ENCODE measurements around the gene PWWP2B. TPM values are rescaled to one million over a fixed set of nuclear protein-coding genes. Genes with fewer than 3 reads are reported as not detected.

Gene PWWP2B
- total and polyA plus RNA-seq, 2 of the 13 experiments (the other 11 are each of a cell fraction or from before 2014, with no cell fraction given): 2.3 to 4.7 TPM

DNA sequence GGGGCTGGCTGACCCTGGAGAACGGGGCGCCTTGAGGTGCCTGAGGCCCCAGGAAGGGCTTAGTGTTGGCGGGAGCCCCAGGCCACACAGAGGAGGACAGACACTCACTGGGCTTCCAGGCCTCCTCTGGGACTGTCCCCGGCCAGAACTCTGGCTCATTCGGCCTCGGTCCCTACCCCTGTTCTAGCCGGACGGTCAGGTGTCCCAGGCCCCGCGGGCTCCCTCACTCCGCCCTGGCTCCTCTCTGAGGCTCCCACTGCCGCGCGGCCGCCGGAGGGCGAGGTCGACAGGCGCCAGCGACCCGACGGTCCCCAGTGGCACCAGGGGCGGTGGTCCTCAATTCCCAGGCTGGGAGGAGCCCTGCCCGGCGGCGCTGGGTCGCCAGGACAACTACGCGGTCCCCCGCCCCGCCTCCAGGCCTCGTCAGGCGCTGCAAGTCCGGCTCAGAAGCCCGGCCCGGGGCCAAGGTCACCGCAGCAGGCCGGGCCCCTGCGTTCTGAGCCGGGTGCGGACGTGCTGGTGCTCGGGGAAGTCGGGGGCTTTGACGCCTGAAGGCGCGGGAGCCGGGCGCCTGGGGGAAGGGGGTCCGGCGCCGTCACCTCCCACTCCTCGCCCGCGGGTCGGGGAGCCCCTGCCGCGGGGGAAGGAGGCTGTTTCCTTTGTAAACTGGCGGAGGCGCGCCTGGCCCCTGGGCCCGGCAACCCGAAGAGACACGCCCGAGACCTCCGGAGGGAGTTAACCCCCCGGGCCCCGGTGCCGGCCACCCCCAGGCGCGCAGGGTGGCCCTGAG, 1.1 kb upstream of the PWWP2B start (continued):
- TF ChIP-seq NR2F1 (CRISPR knock-in tag; IDR thresholded peaks at IDR 0.05) (peak in 1 of 2 experiments; percentile 75; a peak in 2 of 4 replicates), ZNF7 (CRISPR knock-in tag; IDR thresholded peaks at IDR 0.05) (no peak), ZNF670 (CRISPR knock-in tag; IDR thresholded peaks at IDR 0.05; ENCODE audit: borderline replicate concordance) (no peak), POLR2AphosphoS2 (IDR thresholded peaks at IDR 0.05; ENCODE audit: low read depth, low read length) (no peak), RXRA (CRISPR knock-in tag; IDR thresholded peaks at IDR 0.05) (peak; percentile 51; the same call in 1 of the 2 replicates), POGZ (CRISPR knock-in tag; IDR thresholded peaks at IDR 0.05) (no peak), ZNF546 (CRISPR knock-in tag; conservative IDR thresholded peaks at IDR 0.05) (no peak), NCOA2 (CRISPR knock-in tag; IDR thresholded peaks at IDR 0.05) (no peak), MAFG (CRISPR knock-in tag; IDR thresholded peaks at IDR 0.05) (no peak), CCAR2 (optimal IDR thresholded peaks at IDR 0.05; ENCODE audit: low read depth, low read length) (no peak), CREM (IDR thresholded peaks at IDR 0.05) (no peak), CREM (CRISPR knock-in tag; IDR thresholded peaks at IDR 0.05) (no peak), HMG20A (CRISPR knock-in tag; IDR thresholded peaks at IDR 0.05; ENCODE audit: borderline replicate concordance) (no peak), ZSCAN12 (CRISPR knock-in tag; IDR thresholded peaks at IDR 0.05) (no peak), CBX5 (CRISPR knock-in tag; IDR thresholded peaks at IDR 0.05; ENCODE audit: borderline replicate concordance) (no peak), ZNF563 (CRISPR knock-in tag; IDR thresholded peaks at IDR 0.05) (peak; percentile 70; the same call in 1 of the 2 replicates), ZBTB8A (CRISPR knock-in tag; IDR thresholded peaks at IDR 0.05; ENCODE audit: borderline replicate concordance, low read depth) (no peak), ZSCAN9 (CRISPR knock-in tag; IDR thresholded peaks at IDR 0.05; ENCODE audit: borderline replicate concordance) (no peak), TGIF2 (CRISPR knock-in tag; IDR thresholded peaks at IDR 0.05) (no peak), ZKSCAN8 (CRISPR knock-in tag; IDR thresholded peaks at IDR 0.05; ENCODE audit: borderline replicate concordance) (no peak)
- TF ChIP-seq, protein P1, sequence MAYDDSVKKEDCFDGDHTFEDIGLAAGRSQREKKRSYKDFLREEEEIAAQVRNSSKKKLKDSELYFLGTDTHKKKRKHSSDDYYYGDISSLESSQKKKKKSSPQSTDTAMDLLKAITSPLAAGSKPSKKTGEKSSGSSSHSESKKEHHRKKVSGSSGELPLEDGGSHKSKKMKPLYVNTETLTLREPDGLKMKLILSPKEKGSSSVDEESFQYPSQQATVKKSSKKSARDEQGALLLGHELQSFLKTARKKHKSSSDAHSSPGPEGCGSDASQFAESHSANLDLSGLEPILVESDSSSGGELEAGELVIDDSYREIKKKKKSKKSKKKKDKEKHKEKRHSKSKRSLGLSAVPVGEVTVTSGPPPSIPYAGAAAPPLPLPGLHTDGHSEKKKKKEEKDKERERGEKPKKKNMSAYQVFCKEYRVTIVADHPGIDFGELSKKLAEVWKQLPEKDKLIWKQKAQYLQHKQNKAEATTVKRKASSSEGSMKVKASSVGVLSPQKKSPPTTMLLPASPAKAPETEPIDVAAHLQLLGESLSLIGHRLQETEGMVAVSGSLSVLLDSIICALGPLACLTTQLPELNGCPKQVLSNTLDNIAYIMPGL (CRISPR knock-in tag; IDR thresholded peaks at IDR 0.05; ENCODE audit: borderline replicate concordance in 1 of 2, low read depth in 1 of 2): peak in 1 of 2 experiments; percentile 79; a peak in 2 of 4 replicates
- TF ChIP-seq, protein P2, sequence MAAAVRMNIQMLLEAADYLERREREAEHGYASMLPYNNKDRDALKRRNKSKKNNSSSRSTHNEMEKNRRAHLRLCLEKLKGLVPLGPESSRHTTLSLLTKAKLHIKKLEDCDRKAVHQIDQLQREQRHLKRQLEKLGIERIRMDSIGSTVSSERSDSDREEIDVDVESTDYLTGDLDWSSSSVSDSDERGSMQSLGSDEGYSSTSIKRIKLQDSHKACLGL (CRISPR knock-in tag; IDR thresholded peaks at IDR 0.05): peak; percentile 17; the same call in 1 of the 2 replicates
- TF ChIP-seq, protein P3, sequence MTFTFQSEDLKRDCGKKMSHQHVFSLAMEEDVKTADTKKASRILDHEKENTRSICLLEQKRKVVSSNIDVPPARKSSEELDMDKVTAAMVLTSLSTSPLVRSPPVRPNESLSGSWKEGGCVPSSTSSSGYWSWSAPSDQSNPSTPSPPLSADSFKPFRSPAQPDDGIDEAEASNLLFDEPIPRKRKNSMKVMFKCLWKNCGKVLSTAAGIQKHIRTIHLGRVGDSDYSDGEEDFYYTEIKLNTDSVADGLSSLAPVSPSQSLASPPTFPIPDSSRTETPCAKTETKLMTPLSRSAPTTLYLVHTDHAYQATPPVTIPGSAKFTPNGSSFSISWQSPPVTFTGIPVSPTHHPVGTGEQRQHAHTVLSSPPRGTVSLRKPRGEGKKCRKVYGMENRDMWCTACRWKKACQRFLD (CRISPR knock-in tag; IDR thresholded peaks at IDR 0.05; ENCODE audit: borderline replicate concordance): 0 out of 2 replicates have a peak, but pooled peaks have one; percentile 25
- TF ChIP-seq, protein P4, sequence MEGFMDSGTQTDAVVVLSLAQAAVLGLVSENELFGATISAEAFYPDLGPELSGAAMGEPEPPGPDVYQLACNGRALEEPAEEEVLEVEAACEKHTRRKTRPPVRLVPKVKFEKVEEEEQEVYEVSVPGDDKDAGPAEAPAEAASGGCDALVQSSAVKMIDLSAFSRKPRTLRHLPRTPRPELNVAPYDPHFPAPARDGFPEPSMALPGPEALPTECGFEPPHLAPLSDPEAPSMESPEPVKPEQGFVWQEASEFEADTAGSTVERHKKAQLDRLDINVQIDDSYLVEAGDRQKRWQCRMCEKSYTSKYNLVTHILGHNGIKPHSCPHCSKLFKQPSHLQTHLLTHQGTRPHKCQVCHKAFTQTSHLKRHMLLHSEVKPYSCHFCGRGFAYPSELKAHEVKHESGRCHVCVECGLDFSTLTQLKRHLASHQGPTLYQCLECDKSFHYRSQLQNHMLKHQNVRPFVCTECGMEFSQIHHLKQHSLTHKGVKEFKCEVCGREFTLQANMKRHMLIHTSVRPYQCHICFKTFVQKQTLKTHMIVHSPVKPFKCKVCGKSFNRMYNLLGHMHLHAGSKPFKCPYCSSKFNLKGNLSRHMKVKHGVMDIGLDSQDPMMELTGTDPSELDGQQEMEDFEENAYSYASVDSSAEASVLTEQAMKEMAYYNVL (CRISPR knock-in tag; IDR thresholded peaks at IDR 0.05; ENCODE audit: borderline replicate concordance): no peak
